Left ventricle myocardium inferior (tissue), 1 donor: ENCODE measurements around the gene HMOX2. TPM values are rescaled to one million over a fixed set of nuclear protein-coding genes. Genes with fewer than 3 reads are reported as not detected.

Experiments used
- DNase-seq: peaks from one replicate; pipeline ENCODE4 v3.0.0-alpha.2; 2020
- H3K27ac ChIP-seq: fragments of 200-600 bp; replicated peaks from 2 replicates; pipeline ENCODE4 v1.8.0; 2021
- H3K27me3 ChIP-seq: fragments of 200-600 bp; 2 replicates; pipeline ENCODE4 v1.8.0; 2021; ENCODE audit warnings: low read depth
- H3K36me3 ChIP-seq: fragments of 200-600 bp; 2 replicates; pipeline ENCODE4 v1.8.0; 2021
- H3K4me1 ChIP-seq: fragments of 200-600 bp; 2 replicates; pipeline ENCODE4 v1.8.0; 2021
- H3K4me3 ChIP-seq: fragments of 200-600 bp; 2 replicates; pipeline ENCODE4 v1.8.0; 2021; ENCODE audit warnings: mild to moderate bottlenecking, moderate library complexity
- H3K9me3 ChIP-seq: fragments of 200-600 bp; replicated peaks from 2 replicates; pipeline ENCODE4 v1.8.0; 2021
- intact Hi-C: fragments of 100-400 bp; cut with micrococcal nuclease; formaldehyde crosslinking; loops from one replicate; pipeline ENCODE4 v1.11.0; 2022
- long read RNA-seq: library from polyadenylated mRNA; unstranded; transcript quantifications from one replicate; pipeline ENCODE4 v2.0.0, GENCODE V29; 2021
- total RNA-seq: library from RNA; stranded (reverse); fragmentation: NEBNext Ultra II Directional; extraction: Animal tissue kit (Norgen Biotek cat#: 25700); gene quantifications from one replicate; pipeline ENCODE4 v1.2.1, GENCODE V29; 2021
- TF ChIP-seq, protein P1 (sequence below): fragments of 200-600 bp; IDR thresholded peaks from 2 replicates; pipeline ENCODE4 v1.8.0; 2021; ENCODE audit warnings: antibody characterized with exemption, mild to moderate bottlenecking, borderline replicate concordance
- donor health status: DM: no; HTN: yes; CAD: no; lungs with severe emphysema.

Gene HMOX2, protein sequence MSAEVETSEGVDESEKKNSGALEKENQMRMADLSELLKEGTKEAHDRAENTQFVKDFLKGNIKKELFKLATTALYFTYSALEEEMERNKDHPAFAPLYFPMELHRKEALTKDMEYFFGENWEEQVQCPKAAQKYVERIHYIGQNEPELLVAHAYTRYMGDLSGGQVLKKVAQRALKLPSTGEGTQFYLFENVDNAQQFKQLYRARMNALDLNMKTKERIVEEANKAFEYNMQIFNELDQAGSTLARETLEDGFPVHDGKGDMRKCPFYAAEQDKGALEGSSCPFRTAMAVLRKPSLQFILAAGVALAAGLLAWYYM
- total RNA-seq = 115 TPM
- long read RNA-seq, transcript HMOX2-205 (7 exons, 1,797 nt) = minor isoform, 10 of 266 reads
- long read RNA-seq, transcript HMOX2-208 (6 exons, 2,147 nt) = major isoform, 214 of 266 reads
- long read RNA-seq, partial matches to known transcripts = 15 of 266 reads
- long read RNA-seq, other reads (novel, unspliced or antisense) = 24 of 266 reads

DNA sequence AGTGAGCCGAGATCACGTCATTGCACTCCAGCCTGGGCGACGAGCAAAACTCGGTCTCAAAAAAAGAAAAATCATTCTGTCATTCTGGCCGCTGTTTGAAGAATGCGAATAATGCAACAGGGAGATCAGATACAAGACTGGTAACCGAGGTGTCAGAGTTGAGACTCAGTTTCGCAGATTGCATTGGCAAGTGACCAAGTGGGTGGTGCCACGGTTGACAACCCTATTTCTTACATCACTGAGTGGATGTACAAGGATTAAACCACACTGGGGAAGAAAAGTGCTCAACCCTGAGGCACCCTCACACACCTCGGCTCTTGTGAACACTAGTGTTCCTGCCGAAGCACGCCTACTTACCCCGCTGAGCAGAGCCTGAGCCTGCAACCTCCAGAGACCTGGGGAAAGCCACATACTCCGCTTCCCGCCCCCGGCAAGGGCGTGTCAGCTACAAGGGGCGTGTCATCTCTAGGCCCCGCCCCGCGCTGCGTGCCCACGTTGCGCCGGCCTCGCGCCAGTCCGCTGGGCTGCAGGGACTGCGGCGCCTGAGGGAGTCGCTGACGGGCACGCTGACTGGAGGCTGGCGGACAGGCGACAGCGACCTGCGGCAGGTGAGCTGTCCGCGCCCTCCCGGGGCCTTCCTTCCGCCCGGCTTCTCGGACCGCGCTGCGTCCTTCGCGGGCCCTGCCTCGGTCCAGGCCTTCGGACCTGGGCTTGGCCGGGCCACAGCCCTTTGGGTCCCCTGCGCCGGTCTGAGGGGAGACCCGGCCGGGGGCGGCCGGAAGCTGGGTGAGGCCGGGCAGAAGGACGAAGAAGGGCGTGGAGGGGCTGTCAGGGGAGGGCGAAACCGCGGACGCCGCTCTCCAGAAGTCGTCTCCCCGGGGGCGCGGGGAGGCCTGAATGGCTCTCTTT lies at the start of gene HMOX2:
Gene HMOX2 (plus strand): TSS at position 519 of the 909 bp plus-strand sequence. CDS start 29,127 bp downstream, outside the sequence.
- DNase-seq = peak; percentile 93
- Histone ChIP-seq H3K4me1 (peaks cover 58% of the 10 kb centered on the region), H3K9me3 (no peaks in the 10 kb centered on the region), H3K36me3 (no peaks in the 10 kb centered on the region), H3K27me3 (no peaks in the 10 kb centered on the region), H3K27ac (peak within 1 kb of the TSS; percentile 98), H3K4me3 (peak within 1 kb of the TSS; percentile 100)
- TF ChIP-seq, protein P1, sequence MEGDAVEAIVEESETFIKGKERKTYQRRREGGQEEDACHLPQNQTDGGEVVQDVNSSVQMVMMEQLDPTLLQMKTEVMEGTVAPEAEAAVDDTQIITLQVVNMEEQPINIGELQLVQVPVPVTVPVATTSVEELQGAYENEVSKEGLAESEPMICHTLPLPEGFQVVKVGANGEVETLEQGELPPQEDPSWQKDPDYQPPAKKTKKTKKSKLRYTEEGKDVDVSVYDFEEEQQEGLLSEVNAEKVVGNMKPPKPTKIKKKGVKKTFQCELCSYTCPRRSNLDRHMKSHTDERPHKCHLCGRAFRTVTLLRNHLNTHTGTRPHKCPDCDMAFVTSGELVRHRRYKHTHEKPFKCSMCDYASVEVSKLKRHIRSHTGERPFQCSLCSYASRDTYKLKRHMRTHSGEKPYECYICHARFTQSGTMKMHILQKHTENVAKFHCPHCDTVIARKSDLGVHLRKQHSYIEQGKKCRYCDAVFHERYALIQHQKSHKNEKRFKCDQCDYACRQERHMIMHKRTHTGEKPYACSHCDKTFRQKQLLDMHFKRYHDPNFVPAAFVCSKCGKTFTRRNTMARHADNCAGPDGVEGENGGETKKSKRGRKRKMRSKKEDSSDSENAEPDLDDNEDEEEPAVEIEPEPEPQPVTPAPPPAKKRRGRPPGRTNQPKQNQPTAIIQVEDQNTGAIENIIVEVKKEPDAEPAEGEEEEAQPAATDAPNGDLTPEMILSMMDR = peak; percentile 52
- intact Hi-C loops = no loop called here

DNA sequence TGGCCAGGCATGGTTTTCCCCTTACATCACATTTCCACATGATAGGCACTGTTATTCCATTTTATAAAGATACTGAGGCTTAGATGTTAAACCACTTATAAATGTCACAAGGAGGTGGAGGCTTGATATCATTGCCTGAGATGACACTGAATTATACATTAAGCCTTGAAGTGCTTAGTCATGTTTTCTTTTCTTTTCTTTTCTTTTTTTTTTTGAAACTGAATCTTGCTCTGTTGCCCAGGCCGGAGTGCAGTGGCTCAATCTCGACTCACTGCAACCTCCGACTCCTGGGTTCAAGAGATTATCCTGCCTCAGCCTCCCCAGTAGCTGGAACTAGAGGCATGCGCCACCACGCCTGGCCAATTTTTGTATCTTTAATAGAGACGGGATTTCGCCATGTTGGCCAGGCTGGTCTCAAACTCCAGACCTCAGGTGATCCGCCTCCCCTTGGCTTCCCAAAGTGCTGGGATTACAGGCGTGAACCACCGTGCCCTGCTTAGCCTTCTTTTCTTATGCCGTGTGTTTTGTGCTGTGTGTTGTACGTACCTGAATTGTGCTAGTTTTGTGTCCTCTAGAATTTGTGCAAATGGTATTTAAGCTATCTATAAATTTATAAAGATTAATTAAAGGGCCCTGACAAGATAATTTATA lies 49.4 kb upstream of the HMOX2 start:
- H3K27ac ChIP-seq = no peak overlapping the region
- TF ChIP-seq, protein P1 = no peak
- H3K9me3 ChIP-seq = no peaks in the 10 kb centered on the region
- H3K27me3 ChIP-seq = no peaks in the 10 kb centered on the region
- H3K4me3 ChIP-seq = peak overlapping the region; percentile 91
- H3K36me3 ChIP-seq = peaks cover 12% of the 10 kb centered on the region
- DNase-seq = no peak
- H3K4me1 ChIP-seq = peaks cover 31% of the 10 kb centered on the region
- intact Hi-C loops = no loop called here

DNA sequence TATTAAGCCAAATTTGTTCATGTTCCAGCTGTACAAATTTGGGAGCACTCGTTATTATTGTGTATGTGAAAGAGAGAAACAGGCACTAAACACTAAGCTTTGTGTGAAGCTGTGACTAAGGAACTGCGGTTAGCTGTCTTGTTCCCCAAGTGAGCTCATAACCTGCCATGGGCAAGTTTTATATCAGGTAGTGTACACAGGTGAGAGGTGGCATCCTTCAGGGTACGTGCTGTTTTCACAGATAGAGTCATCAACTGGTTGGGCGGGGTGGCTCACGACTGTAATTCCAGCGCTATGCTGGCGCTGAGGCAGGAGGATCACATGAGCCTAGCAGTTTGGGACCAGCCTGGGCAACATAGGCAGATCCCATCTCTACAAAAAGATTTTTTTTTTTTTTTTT lies 47.7 kb upstream of the HMOX2 start:
- no peak for DNase-seq
- TF ChIP-seq, protein P1 = no peak
- Histone ChIP-seq H3K4me1 (peaks cover 31% of the 10 kb centered on the region), H3K9me3 (no peaks in the 10 kb centered on the region), H3K36me3 (peaks cover 15% of the 10 kb centered on the region), H3K27ac (no peak overlapping the region), H3K4me3 (no peak overlapping the region), H3K27me3 (no peaks in the 10 kb centered on the region)
- intact Hi-C loops = no loop called here

DNA sequence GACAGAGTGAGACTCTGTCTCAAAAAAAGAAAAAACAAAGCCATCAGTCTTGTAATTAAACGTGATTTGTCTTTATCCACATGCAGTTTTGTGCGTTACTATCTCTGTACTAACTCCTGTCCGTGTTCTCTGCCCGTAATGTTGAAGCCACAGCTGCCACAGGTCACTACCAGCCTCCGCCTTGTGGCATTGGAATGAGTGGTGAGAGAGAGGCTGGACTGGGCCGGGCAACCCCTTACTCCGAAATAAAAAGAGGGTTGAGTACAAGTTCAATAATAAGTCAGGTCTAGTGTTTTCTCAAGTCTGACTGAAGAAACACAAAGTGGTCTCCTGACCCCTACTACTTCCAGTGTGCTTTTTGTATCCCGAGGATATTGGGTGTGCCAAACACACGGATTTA lies 45.2 kb upstream of the HMOX2 start:
- no peaks in the 10 kb centered on the region for H3K27me3 ChIP-seq
- TF ChIP-seq, protein P1 = no peak
- H3K9me3 ChIP-seq = no peaks in the 10 kb centered on the region
- H3K36me3 ChIP-seq = peaks cover 33% of the 10 kb centered on the region
- H3K27ac ChIP-seq = no peak overlapping the region
- H3K4me3 ChIP-seq = no peak overlapping the region
- no peak for DNase-seq
- intact Hi-C loops = no loop called here
- H3K4me1 ChIP-seq = peaks cover 19% of the 10 kb centered on the region

DNA sequence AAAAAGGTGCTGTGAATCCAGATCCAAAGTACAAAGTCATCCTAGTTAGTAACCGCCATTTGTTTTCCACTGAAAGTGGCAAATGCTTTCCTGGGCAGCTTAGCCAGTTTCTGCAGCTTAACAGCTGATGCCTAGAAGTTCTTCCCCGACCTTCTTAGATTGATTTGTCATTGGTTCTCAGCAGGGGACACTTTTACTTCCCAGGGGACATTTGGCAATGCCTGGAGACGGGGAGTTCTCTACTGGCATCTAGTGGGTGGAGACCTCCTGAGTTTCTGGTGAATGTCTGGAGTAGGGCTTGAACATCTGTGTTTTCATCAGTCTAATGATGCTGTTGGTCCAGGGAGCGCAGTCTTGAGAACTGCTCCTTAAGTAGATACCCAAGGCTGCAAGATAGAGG lies 43.0 kb upstream of the HMOX2 start:
- no peak overlapping the region for H3K4me3 ChIP-seq
- no peak overlapping the region for H3K27ac ChIP-seq
- H3K36me3 ChIP-seq = peaks cover 51% of the 10 kb centered on the region
- intact Hi-C loops = no loop called here
- TF ChIP-seq, protein P1 = no peak
- no peaks in the 10 kb centered on the region for H3K27me3 ChIP-seq
- no peaks in the 10 kb centered on the region for H3K4me1 ChIP-seq
- no peak for DNase-seq
- H3K9me3 ChIP-seq = no peaks in the 10 kb centered on the region
